ENCODE data around the gene PPM1H.

PPM1H gene

GRCh38 chr12:62799126-62799736 is 135.7 kb downstream of the PPM1H start:
- peak; percentile 35 for DNase-seq (ENCODE audit: low read depth)

DNA sequence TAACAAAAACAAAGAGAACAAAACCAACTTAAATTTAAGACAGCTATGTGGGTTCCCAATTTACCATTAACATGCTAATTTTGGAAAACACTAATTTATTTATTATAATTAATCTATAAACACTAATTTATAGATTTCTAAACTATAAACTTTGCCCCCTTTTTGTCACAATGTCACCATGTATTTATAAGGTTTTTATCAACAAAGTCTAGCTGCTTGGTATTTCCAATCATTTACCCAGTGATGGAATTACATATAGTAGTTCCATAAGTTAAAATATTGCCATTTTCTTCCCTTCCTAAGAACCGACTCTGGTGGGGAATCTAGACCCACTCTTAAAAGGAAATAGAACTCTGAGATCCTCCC is 140.7 kb downstream of the PPM1H start:
- no peak for DNase-seq (ENCODE audit: low read depth)

DNA sequence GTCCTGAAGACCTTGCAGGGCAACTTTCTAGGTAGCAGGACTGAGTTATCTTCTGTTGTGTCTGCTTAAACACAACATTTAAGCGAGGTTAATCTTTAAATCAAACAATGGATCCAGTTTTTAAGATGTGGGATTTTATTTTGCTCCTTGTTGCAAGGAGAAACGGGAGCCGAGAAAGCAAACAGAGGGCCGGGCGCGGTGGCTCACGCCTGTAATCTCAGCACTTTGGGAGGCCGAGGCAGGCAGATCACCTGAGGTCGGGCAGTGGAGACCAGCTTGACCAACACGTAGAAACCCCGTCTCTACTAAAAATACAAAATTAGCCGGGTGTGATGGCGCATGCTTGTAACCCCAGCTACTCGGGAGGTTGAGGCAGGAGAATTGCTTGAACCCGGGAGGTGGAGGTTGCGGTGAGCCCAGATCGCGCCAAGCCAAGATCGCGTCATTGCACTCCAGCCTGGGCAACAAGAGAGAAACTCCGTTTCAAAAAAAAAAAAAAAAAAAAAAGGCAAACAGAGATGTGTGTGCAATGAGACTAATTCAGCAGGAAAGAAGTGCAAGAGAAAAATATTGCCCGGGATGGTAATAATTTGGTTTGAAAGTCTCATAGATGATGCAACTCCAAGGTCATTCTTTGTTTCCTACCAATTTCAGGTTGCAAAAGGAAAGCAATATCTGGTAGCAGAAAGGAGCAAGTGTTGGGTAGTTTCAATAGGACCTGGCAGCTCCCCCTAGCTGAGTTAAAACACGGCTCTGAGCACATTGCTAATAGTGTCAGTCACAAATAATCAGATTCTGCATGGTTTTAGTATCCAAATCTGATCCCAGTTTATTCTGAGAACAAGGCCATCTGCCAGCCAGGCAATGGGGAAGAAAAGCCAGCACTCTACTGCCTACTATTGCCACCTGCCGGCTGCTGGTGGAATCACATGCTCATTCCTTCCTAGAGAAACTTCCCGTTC is 141.4 kb downstream of the PPM1H start:
- DNase-seq (ENCODE audit: low read depth), result peak; percentile 65

DNA sequence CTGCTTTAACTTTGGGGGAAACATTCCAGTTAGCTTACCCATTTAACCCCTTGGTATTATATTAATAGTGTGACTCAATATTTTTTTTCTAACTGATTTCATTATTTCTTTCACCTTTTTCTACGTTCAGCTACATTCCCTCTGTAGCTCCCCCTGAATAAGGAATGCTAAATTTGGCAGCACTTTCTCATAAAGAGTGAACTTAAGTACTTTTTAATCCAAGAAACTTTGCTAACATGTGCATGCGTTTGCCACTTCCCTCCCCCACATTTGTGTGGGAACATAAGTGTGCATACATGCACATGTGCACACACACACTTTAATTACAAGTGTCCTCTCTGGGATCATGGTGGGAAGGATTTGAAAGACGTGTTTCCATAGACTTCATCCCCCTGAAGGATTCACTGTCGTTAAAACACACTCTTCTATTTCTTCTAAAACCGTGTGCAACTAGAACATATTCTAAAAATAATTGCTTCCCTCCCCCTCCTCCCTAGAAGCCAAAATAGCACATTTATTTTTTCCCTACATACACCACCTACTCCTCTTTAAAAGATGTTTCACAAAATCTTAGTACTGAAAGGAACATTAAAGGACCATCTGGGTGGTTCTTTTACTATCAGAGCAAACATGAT is 142.6 kb downstream of the PPM1H start:
- no peak for DNase-seq (ENCODE audit: low read depth)

DNA sequence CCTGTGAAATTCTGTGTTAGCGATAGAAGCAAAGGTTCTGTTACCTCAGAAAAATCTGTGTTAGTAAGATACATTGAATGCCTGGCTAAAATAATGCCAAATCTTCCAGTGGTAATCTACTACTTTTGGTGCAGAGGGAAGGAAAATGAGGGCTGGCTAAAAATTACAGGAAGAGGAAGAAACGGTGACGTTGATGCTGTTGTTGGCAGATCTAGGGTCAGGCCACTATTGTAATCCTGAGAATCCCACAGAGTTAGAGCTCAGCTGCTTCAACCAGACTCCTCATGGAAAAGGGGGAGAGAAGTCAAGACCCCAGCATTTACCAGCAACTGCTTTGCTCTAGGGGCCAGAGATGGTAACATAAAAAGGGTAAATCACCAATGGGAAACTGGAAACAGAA is 145.1 kb downstream of the PPM1H start:
- DNase-seq (ENCODE audit: low read depth), result no peak

DNA sequence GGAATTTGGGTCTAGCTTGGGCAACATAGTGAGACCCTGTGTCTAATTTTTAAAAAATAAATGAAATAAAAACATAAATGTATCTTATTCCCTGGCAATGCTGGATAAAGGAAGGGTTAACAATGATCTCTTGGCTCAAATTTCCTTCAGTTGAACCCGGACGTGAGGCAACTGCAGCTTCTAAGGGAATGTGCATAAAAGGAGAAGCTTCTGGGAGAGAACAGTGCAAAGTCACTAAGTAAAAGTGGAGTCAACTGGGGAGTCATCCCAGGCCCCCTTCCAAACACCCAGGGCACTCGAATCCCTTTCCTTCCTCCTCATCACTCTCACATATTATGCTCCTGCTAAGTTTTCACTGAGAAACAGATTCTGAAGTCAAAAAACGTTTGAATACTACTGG is 147.3 kb downstream of the PPM1H start:
- no peak for DNase-seq (ENCODE audit: low read depth)

GRCh38 chr12:62787023-62787422 is 147.9 kb downstream of the PPM1H start:
- DNase-seq (ENCODE audit: low read depth), result no peak

- no peak for DNase-seq (ENCODE audit: low read depth)
Measured at GRCh38 chr12:62785941-62786559, 148.9 kb downstream of the PPM1H start.

DNA sequence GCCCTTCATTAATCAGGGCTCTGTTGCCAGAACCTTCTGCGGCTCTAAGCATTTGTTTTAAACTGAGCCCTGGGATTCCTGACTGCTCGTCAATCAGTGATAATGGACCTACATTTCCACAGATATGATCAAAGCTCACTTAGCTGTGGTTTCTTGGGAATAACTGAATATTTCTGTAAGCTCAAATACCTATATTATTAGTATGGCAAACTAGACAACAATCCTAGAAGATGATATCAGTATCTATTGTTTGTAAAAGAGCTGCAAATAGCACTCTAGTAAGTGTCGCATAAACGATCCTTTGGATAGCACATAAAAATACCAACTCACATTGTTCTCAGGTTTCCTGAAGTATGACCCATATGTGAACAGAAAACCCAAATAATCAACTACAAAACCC is 150.4 kb downstream of the PPM1H start:
- DNase-seq (ENCODE audit: low read depth), result no peak

DNA sequence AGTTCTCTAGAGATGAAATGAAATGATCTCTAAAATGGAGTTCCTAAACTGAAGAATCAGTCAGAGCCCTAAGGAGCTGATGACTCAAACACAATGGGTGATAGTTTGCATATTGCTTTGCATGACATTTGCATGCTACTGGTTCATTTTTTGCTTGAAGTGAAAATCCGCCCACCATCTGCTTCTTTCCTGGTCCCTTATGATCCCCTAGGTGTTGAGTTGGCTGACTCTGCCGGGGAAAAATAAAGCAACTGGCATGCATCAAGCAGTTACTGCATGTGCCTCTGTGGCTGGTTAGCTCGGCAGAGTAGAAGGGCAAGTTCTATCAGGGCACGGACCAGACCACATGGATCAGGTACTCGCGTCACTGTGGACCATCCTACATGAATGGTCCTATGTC is 151.1 kb downstream of the PPM1H start:
- no peak for DNase-seq (ENCODE audit: low read depth)

GRCh38 chr12:62781136-62781880 is 153.6 kb downstream of the PPM1H start:
- no peak for DNase-seq (ENCODE audit: low read depth)

DNA sequence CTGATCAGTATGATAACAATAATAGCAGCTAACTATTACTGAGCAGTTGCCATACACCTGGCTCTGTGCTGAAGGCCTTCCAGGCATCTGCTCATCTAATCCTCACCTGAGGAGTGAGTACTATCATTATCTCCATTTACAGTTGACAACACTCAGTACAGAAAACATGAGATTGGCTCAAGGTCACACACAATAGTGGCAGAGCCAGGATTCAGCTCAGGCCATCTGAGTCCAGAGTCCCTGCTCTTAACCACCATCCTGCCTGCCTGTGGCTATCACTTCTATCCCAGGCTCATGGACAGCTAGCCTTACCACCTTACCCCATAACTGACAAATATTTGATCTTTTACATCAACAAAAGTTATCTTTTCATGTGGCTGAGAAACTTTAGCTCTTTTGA is 155.5 kb downstream of the PPM1H start:
- DNase-seq (ENCODE audit: low read depth), result no peak

DNA sequence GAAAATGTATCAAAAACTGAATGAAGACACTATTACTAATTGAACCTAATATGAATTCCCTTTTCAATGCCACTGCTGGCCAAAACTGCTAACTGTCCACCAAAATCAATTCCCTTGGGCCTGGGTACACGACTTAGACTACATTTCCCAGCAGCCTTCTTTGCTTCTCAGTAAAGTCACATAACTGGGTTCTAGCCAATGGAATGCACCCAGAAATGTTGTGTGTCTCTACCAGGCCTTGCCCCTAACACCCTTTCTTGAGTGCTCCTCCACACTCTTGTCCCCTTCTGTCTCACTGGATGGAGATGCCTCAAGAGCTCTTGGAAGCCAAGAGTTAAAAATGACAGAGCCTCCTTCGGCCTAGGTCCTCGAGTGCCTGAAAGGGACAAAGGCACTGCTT is 156.8 kb downstream of the PPM1H start:
- DNase-seq (ENCODE audit: low read depth), result no peak

DNA sequence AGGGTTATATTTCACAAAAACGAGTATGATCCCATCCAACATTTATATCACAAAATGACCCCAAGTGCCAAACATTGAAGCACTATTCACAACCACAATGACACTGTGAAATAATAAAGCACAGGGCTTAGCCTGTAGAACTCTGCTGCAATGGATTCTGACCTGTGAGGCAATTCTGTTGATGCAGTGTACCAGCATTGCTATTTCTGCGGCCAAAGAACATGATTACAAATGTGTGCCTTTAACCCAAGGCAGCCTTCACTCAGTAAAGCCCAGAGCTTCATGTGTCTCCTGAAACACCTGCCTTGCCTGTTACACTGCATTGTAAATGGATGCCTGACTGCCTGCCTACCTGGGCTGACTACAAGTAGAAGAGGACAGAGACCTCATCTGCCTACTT is 158.0 kb downstream of the PPM1H start:
- no peak for DNase-seq (ENCODE audit: low read depth)

- DNase-seq (ENCODE audit: low read depth), result no peak
Measured at GRCh38 chr12:62776575-62776974, 158.4 kb downstream of the PPM1H start.

DNA sequence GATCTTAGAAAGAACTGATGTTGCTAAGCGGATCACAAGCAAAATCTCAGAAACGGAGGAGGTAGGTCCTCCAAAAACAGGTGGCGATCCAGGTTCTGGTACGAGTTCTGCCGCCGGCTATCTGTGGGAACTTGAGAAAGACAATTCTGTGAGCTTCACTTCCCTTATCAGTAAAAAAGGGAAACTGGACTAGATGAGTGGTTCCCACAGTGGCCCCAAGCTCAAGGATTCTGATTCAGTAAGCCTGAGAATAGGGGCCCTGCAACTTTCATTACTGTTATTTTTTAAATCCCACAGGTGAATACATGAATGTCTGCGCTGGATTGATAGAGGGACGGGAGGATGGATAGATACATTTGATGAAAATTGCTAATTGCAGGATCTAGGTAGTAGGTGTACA is 160.2 kb downstream of the PPM1H start:
- DNase-seq (ENCODE audit: low read depth), result no peak

GRCh38 chr12:62772416-62772955 is 162.5 kb downstream of the PPM1H start:
- no peak for DNase-seq (ENCODE audit: low read depth)

DNA sequence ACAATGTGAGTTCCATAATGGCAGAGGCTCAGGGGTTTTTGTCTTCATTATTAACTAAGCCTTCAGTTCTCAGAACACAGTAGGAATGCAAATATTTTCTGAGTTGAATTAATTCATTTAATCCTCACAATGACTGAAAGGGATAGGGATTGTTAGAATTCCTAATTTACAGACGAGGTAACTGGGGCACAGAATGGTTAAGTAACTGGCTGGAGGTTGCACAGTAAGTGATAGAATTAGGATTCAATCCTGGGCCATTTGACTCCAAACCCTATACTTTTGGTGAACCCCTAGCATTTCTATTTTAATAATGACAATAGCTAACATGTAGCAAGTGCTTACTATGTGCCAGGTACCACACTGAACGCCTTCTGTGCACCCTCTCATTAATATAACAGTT is 163.1 kb downstream of the PPM1H start:
- DNase-seq (ENCODE audit: low read depth), result no peak

DNA sequence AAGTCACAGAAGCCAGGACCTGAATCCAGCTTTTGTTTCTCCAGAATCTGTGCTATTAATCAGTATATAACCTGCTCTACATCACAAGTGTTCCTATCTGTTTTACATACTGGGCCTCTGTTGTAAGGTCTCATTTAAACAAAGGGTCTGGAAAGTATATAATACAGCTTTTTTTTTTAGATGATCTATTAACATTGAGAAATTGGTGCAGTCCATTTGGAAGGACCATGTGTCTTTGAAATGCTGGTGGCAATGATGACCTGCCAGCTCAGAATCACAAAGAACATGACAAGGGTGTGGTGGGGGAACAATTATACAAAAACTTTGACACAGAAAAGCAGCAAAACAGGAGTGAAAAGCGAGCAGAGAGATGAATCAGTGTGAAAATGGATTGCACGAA is 164.6 kb downstream of the PPM1H start:
- no peak for DNase-seq (ENCODE audit: low read depth)

DNA sequence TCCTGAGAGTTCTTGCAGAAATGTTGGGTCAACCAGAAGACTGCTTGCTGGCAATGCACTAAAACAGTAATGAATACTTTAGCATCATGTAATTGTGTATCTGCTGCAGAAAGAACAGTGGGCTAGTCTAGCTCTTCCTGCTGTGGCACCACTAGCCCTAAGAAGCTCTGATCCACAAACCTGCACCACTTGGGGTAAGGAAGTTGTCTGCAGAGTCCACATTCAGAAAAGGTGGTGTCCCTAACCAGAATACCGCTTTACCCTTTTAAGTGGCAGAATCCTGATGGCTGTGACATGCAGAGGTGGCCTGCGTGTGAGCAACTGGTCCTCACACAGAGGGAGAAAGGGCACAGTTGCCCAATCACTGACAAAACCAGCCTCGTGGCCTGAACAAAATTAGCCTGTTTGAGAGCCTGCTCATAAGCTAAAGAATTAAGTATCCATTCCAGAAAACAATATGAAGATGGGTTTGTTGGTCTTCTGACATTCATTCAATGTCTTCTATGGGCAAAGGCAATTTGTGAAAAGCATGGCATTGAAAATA is 165.8 kb downstream of the PPM1H start:
- no peak for DNase-seq (ENCODE audit: low read depth)

DNA sequence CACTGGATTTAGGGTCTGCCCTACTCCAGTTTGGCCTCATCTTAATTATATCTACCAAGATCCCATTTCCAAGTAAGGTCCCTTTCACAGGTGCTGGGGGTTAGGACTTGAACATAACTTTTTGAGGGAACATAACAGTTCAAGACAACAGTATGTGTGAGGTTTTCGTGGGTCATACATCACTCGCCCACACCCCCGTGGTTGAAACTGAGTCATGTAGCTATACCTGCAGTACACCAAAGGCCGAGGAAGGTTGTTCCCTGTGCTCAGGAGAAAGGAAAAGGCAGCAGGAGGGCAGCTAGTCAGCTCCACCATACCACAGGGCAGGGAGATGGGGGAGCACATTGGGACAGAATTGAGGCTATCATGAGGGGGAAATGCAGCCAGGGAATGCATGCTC is 167.0 kb downstream of the PPM1H start:
- no peak for DNase-seq (ENCODE audit: low read depth)
